HG03060 (cell line): ENCODE measurements around the gene RIPOR2.

Source experiments
- ATAC-seq: cut with Tn5 transposase; IDR thresholded peaks from one replicate; pipeline ENCODE4 v1.9.1; 2021; ENCODE audit warnings: low read depth, moderate number of reproducible peaks; ENCODE audit not compliant: unreplicated experiment

The RIPOR2 gene

DNA sequence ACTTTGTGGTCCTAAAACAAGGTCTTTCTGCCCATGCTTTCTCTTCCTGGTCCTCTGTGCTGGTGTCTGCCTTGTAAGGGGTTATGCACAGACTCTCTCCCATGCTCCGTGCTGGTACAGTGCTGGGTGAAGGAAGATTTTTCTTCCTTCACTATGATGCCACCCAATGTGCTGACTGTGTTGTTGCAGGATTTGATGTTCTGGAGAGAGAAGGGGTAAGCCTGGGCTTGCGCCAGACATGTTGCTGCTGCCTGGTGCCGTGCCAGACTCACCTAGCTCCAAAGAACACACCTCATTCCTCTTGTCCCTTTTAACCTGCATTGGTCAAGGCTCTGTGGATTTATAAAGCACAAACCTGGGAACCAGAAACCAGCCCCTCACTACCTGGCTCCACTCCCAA, 108.6 kb downstream of the RIPOR2 start:
- ATAC-seq = no peak

DNA sequence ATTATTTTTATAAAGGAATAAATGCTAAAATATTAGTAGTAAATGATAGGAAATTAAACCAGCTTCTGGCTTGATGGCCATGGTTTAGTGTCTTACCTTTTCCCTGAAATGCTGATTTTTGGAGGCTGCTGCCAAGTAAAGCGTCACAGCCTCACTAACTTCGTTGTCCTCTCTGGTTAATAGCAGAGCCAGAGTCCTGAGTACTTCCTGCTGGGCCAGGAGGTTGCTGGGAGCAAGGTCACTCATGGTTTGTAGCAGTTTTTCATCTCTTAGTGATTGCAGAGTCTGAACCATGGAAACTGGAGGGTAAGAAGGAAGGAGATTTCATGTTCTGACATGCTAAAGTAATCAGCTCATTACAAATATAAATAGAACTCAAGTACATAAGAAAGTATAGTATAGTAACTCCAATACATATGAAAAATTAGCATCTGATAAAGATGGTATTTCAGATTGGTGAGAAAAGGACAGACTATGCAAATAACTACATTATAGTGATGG, 110.6 kb downstream of the RIPOR2 start:
- ATAC-seq = no peak

DNA sequence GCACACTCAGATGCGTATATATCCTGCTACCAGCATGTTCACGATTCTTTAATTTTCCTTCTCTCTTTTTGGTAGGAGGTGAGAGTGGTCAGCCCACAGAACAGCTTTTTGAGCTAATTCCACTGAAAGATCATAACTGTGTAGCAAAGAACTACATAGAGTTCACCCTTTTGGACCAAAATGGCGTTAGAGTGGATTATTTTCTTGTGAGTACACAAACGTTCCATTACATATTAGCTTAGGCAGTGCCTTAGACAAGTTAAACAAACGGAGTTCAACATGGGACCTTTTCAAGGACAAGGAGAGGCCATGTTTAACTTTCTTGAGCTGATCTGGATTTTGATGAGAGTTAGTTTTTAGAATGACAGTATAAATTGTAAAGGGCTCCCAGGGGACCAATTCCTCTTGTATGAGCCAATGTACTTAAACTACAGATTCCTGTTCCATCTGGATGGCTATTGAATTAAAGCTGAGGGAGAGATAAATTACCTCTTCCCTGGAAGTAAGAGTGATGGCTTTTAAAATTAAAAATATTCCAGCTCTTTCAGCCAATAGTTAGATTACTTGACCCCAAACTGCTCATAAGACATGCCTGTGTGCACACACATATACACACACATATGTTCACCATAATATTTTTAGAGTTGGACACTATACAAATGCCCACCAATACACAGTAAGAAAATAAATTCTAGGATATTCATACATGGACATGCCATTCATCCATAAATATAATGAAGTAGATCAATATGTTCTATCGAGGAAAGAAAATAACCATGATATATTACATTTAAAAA, 111.4 kb downstream of the RIPOR2 start:
- no peak for ATAC-seq

DNA sequence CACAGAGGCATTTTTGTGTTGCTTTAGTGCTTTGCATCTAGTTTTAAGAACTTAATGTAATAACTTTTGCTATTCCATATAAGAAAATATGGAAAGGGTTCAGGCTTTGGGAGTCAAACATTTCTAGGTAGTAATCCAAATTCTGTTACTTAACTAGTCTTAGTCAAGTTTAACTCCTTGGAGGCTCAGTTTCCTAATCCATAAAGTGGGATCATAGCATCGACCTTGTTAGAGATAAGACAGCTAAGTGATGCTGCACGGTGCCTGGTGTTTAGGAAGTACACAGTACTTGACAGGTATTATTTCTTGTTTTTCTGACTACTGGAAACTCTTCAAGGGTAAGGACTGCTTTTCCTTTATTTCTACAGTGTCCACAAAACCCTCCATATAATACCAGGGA, 112.6 kb downstream of the RIPOR2 start:
- ATAC-seq = no peak

DNA sequence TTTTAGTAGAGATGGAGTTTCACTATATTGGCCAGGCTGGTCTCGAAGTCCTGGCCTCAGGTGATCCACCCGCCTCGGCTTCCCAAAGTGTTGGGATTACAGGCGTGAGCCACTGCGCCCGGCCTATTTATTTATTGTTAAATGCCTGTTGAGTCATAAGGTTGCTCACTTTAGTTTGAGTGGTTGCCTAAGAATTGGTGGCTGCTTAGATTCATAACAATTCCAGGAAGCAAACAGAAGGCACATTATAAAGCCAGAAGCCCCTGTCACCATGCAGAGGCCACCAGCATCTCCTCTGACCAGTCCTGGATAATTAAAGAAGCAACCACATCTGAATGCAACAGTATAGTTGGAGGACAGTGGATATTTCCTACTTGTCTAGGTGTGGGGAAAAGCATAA, 113.1 kb downstream of the RIPOR2 start:
- ATAC-seq = no peak

DNA sequence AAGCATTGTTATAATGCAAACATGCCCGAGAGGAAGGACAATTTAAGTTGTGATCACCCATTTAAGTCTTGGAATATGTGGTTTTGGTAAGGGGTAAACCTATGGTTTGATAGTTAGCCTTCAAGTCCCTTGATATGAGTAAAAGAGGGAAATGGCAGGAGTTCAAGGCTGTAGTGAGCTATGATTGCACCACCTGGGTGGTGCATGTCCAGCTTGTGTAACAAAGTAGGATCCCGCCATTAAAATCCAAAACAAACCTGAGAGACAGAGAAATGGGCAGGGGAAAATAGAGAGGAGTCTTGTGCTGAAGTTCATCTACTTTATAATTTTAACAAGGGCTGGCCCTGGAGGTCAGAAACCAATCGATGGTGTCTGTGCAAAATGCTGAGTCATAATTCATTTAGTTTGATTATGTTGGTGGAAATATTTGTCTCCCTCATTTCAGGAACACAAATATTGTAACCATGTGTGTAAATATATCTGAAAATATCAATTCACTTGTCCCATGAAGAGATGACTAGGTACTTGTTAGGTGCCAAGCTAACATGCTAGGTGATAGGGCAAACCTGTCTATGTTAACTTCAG, 113.8 kb downstream of the RIPOR2 start:
- no peak for ATAC-seq

DNA sequence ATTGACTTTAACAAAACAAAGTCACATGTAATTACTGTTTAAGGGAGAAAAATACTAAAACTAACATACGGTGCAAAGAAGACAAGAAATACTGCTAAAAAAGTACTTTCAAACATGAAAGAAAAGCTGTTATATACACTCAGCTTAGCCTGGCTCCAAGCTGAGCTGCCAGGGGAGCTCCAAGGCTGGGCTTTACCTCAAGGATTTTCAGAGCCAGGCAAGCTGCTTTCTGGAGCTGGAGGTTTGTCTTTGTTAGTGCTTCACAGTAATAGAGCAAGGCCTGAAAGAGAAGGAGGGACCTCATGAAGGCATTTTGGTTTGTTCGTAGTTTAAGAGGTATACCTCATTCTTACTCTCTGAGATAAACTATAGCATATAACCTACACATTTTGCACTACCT, 117.4 kb downstream of the RIPOR2 start:
- no peak for ATAC-seq

DNA sequence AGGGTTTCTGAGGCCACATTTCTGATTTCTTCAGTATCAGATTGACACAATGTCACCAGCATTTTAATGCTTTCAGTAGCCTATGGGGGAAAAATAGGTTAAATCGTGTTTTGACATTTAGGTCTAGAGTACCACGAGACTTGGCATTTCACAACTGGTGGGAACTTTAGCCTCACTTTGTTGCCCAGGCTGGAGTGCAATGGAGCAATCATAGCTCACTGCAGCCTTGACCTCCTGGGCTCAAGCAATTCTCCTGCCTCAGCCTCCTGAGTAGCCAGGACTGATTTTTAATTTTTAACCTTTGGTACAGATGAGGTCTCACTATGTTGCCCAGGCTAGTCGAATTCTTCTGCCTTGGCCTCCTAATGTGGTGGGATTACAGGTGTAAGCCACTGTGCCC, 126.0 kb downstream of the RIPOR2 start:
- no peak for ATAC-seq

DNA sequence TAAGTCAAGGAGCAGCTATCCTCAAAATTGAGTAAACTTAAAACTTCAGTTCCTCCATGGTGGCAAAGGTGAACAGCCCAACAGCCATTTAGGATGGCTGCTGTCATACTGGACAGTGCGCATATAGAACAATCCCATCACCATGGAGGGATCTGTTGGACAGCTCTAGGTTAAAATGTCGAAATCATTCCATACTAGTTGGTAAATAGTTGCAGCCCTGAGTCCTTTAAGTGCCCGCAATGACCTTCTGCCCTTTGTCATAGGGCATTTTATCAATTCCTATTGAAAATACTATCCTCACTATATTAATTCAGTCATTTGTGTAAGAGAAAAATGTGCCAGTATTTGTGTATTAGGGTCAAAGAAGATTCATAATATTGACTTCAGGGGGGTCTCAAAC, 128.2 kb downstream of the RIPOR2 start:
- no peak for ATAC-seq

DNA sequence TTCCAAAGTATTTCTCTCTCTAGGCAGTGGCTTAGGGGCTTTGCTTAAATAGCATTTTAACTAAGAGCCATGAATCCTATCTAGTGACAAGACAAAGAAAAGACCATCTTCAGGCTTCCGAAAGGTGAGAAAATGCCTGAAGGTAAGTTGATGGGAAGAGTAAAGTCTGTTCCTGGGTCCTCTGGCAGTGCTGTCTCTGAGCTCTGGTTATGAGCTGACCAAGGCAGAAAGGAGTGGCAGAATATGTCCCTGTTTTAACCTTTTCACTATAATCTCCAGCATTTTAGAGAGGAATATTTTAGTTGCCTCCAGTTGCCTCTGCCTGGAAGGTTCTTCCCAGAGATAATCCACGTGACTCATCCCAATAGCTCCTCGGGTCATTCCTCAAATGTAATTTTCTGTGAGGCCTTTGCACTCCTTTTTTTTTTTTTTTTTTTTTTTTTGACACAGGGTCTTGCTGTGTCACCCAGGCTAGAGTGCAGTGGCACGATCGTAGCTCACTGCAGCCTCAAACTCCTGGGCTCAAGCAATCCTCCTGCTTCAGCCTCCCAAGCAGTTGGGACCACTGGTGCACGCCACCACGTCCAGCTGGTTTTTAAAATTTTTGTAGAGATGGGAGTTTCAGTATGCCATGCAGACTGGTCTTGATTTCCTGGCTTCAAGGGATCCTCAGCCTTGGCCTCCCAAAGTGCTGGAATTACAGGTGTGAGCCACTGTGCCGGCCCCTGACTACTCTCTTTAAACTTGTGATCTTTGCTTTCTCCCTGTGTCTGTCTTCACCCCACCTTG, 133.3 kb downstream of the RIPOR2 start:
- no peak for ATAC-seq

DNA sequence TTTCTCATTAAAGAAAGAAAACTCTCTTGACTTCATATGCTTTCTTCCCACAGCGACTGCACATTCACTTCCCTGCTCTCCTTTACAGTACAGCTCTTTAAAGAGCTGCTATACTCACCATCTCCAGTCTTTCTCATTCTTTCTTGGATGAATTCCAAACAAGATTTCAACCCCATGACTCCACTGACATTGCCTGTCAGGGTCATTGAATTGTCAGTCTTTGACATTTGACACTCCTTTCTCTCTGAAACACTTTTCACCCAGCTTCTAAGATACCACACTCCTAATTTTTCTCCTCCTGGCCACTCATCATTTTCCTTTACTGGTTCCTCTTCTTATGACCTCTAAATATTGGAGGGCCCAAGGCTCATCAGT, 136.2 kb downstream of the RIPOR2 start:
- ATAC-seq = no peak

DNA sequence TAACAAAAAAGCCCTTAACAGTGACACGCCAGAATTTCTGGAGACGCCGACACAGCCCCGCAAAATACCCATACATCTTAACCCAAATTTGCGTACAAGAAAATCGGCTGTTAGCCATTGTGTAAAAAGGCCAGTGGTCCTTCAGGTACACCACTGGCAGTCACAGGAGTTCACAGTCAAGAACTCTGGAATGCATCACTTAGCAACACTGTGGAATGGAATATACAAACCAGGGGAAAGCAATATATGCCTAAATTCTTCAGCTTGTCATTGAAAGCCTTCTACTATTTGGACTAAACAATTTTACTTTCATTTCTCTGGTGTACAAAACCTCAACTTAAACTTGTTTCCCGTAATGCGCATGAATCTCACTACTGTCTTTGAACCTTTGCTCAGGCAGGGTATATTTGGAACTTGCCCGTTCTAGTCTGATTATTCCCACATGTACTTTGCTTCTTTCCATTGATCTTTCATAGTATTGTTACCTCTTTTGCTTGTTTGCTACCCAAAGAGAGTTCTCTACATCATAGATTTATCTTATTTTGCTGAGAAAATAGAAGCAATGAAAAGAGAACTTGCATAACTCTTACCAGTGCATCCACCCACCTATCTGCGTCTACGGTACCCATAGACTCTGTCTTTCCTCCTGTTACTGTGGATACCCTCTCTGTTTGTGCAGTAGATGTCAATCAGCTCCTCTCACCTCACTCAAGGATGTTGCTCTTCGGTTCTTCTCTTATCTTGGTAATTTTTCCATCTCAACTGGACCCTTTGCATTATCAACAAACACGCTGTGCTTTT, 136.8 kb downstream of the RIPOR2 start, which contains the start of gene ARMH2:
TSS of gene ARMH2 (minus strand) at position 178 of the 801 bp plus-strand sequence. CDS start at position 118, 60 bp downstream.
- ATAC-seq = no peak

DNA sequence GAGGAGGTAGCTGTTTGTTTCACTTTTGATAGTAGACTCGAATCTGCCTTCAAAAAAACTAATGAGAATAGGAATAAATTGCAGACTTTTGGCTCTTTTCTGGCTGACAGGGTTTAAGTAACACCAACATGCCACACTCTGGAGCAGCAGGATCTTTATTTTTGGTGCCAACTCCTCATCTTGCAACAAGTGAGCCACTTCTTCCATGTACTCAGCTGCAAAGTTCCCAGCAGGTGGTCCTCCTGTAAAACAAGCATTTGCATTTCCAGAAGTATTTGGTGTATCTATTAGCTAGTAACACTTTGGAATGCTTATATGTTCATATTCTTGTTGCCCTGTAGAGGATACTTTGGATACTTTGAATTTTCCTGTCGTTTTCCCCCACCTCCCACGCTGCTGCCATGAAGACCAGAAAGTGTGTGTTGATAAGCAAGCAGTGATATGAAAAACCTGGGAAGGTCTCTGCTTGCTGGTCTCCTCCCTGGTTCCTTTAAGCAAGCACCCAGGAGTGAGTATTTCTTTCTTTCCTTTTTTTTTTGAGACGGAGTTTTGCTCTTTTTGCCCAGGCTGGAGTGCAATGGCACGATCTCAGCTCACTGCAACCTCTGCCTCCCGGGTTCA, 138.1 kb downstream of the RIPOR2 start:
- ATAC-seq = no peak

DNA sequence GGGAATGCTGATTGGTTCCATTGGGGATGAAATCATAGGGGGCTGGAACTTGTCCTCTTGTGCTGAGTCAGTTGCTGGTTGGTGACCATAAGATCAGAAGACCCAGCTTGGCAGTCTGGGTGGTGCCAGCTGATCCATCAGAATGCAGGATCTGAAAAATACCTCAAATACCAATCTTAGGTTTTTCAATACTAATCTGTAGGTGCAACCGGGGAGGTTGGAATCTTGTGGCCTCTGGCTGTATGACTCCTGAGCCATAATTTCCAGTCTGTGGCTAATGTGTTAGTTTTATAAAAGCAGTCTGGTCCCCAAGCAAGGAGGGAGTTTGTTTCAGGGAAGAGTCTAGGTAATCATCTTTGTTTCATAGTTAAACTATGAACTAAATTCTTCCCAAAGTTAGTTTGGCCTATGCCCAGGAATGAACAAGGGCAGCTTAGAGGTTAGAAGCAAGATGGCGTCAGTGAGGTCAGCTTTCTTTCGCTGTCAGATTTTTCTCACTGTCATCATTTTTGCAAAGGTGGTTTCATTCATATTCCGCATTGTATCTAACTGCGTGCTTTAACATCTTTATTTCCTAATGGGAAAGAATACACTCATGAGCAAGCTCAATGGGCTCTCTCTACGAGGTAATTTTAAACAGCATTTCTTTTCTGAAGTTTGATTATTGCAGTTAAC, 139.0 kb downstream of the RIPOR2 start:
- no peak for ATAC-seq

DNA sequence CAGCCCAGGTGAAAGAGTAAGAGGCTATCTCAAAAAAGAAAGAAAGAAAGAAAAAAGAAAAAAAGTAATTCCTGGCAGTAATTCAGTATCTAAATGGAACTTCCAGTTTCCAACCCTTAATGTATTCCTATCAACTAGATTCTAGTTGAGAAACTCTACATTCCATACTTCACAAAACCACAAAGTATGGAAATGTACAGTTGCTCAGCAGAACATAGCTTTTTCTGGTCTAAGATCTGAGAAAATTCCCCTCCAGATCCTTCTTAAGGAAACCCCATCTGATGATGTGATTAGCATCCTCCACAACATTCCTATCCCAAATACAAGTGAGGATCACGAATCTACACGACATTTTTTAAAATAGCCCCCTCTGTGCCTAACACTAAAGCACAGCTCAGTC, 140.7 kb downstream of the RIPOR2 start:
- no peak for ATAC-seq

DNA sequence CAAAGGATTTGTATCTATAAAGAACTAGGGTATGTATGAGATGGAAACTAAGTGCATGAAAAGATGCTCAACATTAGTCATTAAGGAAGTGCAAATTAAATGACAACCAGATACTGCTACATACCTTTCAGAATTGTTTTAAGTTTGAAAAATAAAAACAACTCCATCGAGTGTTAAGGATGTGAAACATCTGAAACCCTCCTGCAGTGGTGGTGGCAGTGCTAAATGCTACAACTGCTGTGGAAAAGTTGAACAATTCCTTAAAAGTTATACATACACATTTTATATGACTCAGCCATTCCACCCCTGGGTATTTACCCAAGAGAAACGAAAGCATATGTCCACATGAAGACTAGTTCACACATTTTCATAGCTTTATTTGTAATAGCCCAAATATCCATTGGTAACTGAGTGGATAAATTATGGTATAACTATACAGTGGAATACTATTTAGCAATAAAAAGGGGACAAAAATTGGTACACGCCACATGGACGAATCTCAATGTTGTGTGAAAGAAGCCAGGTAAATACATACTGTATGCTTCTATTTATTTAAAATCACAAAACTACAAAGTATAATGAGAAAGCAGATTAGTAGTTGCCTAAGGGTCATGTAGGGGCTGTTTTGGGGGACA, 147.6 kb downstream of the RIPOR2 start:
- no peak for ATAC-seq

DNA sequence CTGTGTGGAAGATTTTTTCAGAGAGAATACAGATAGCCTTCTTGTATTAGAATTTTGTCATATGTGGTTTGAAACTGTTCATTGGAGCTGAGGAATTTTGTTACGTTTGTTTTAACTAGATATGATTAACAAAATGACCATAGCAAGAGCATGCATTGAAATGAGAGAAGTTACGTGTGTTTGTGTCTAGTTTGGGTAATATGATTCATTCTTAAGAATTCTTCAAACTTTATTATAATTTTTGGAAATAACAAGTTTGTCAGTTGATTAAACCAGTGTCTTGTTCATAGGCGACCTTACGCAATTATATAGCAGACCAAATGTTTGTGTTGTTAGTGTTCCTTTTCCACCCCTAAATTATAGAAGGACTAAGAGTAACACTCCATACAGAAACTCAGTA, 155.6 kb downstream of the RIPOR2 start:
- no peak for ATAC-seq

DNA sequence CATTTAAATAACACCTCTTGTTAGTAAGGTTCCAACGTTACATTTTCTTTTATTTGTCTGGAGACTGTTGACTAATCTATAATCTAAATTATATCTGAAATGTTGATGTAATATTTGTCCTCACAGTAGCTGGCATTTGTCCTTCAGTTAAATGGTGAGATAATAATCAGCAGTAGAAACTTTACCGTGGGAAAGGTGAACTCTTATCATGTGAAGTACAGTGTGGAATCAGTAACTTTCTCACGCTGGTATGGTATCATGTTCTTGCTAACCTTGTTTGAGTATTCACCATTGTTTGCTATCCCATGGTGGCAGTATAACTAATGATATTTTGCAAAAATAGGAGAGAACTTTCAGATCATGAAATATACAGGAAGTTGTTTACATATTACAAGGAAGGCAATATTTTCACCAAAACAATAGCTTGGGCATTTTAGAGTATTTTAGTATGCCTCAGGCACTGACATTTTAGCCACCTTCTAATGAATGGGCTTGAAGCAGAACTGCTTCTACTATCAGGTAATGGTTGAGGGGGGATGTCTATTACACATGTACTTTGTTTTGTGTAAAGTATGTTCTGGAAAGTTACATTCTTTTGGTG, 156.2 kb downstream of the RIPOR2 start:
- no peak for ATAC-seq

DNA sequence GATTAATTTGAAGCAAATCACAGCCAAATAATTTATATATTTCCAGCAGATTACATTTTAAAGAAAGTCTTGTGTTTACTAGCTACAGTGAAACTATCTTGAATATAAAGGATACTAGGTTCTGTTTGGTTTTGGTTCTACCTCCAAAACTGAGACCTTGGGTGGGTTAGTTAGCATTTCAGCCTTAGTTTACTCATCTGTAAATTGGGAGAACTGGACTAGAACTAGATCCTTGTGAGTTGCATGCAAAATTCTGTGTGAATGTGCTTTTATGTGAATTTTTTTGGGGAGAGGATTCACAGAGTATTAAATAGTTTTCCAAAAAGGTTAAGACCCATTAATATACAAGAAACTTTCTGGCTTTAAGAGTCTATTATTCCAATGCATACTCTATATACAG, 156.9 kb downstream of the RIPOR2 start:
- ATAC-seq = no peak
